ENCODE results near the gene NUP62.

NUP62 gene

GRCh38 chr19:49895566-49896297, 33.6 kb downstream of the NUP62 start:
- DNase-seq, result no peak

- DNase-seq, result no peak
Measured at GRCh38 chr19:49894879-49895565, 34.3 kb downstream of the NUP62 start.

- no peak for DNase-seq
Measured at GRCh38 chr19:49894011-49894664, 35.2 kb downstream of the NUP62 start.

- DNase-seq, result no peak
Measured at GRCh38 chr19:49892716-49893115, 36.6 kb downstream of the NUP62 start.

- DNase-seq, result no peak
Measured at GRCh38 chr19:49891393-49891792, 37.9 kb downstream of the NUP62 start.

- DNase-seq, result no peak
Measured at GRCh38 chr19:49890349-49891311, 38.7 kb downstream of the NUP62 start.

GRCh38 chr19:49889687-49890348, 39.5 kb downstream of the NUP62 start:
- DNase-seq, result no peak

- DNase-seq, result no peak
Measured at GRCh38 chr19:49889038-49889686, 40.1 kb downstream of the NUP62 start.

GRCh38 chr19:49888510-49888824, 40.8 kb downstream of the NUP62 start:
- no peak for DNase-seq

- DNase-seq, result no peak
Measured at GRCh38 chr19:49887665-49888509, 41.4 kb downstream of the NUP62 start.

GRCh38 chr19:49887037-49887664, 42.2 kb downstream of the NUP62 start:
- DNase-seq, result no peak

- no peak for DNase-seq
Measured at GRCh38 chr19:49884760-49885159, 44.5 kb downstream of the NUP62 start.

- no peak for DNase-seq
Measured at GRCh38 chr19:49884109-49884508, 45.2 kb downstream of the NUP62 start.

GRCh38 chr19:49883094-49883493, 46.2 kb downstream of the NUP62 start:
- no peak for DNase-seq

GRCh38 chr19:49882643-49883042, 46.7 kb downstream of the NUP62 start:
- DNase-seq, result no peak

- no peak for DNase-seq
Measured at GRCh38 chr19:49881672-49882394, 47.5 kb downstream of the NUP62 start.

GRCh38 chr19:49881186-49881585, 48.1 kb downstream of the NUP62 start:
- no peak for DNase-seq

- no peak for DNase-seq
Measured at GRCh38 chr19:49880162-49880869, 49.0 kb downstream of the NUP62 start.

Data from kidney glomerular epithelial cell (primary cell).